Measurements from ENCODE around the gene CHN1. TPM values are rescaled to one million over a fixed set of nuclear protein-coding genes. Genes with fewer than 3 reads are reported as not detected.

The CHN1 gene
- total RNA-seq, 1 donor from 2014 or later: 7.0 TPM

Other genes starting within 250 kb of the CHN1 start
- 0.22 TPM for gene CHRNA1, start 240.9 kb downstream of the CHN1 start, total RNA-seq
- 51.5 TPM for gene ATF2, start 162.8 kb upstream of the CHN1 start, total RNA-seq
- gene ATP5MC3, start 176.3 kb upstream of the CHN1 start, total RNA-seq: 269 TPM